GM19395 (cell line): Measurements from ENCODE around the gene UST.
A peak's percentile ranks its signal among the peaks of the same experiment; 100 is the strongest.

ENCODE experiments used
- ATAC-seq: cut with Tn5 transposase; IDR thresholded peaks from one replicate; pipeline ENCODE4 v1.9.1; 2021; ENCODE audit warnings: mild to moderate bottlenecking, moderate library complexity; ENCODE audit not compliant: unreplicated experiment

Gene UST

GRCh38 chr6:149053848-149054558 is 307.2 kb downstream of the UST start:
- ATAC-seq = peak; percentile 11

- ATAC-seq = peak; percentile 90
Measured at GRCh38 chr6:149054559-149055194, 307.8 kb downstream of the UST start.

GRCh38 chr6:149055195-149055899 is 308.5 kb downstream of the UST start:
- no peak for ATAC-seq

- no peak for ATAC-seq
Measured at GRCh38 chr6:149056777-149057463, 310.1 kb downstream of the UST start.

- ATAC-seq = no peak
Measured at GRCh38 chr6:149057464-149057840, 310.6 kb downstream of the UST start.

- no peak for ATAC-seq
Measured at GRCh38 chr6:149059557-149059956, 312.7 kb downstream of the UST start.

GRCh38 chr6:149060300-149060984 is 313.6 kb downstream of the UST start:
- peak; percentile 83 for ATAC-seq

GRCh38 chr6:149060985-149061760 is 314.3 kb downstream of the UST start:
- ATAC-seq = no peak

- ATAC-seq = no peak
Measured at GRCh38 chr6:149061930-149062329, 315.1 kb downstream of the UST start.

- ATAC-seq = no peak
Measured at GRCh38 chr6:149062653-149063348, 316.0 kb downstream of the UST start.

- no peak for ATAC-seq
Measured at GRCh38 chr6:149063468-149063867, 316.6 kb downstream of the UST start.

- no peak for ATAC-seq
Measured at GRCh38 chr6:149064001-149064659, 317.3 kb downstream of the UST start.

GRCh38 chr6:149064660-149065015 is 317.8 kb downstream of the UST start:
- no peak for ATAC-seq

- ATAC-seq = no peak
Measured at GRCh38 chr6:149065121-149065520, 318.3 kb downstream of the UST start.

GRCh38 chr6:149065658-149066556 is 319.1 kb downstream of the UST start:
- peak; percentile 98 for ATAC-seq

GRCh38 chr6:149071997-149072396 is 325.2 kb downstream of the UST start:
- ATAC-seq = no peak

GRCh38 chr6:149074832-149075258 is 328.0 kb downstream of the UST start:
- ATAC-seq = no peak
